ENCODE measurements around the gene SYTL4.
A peak's percentile ranks its signal among the peaks of the same experiment; 100 is the strongest.

DNA sequence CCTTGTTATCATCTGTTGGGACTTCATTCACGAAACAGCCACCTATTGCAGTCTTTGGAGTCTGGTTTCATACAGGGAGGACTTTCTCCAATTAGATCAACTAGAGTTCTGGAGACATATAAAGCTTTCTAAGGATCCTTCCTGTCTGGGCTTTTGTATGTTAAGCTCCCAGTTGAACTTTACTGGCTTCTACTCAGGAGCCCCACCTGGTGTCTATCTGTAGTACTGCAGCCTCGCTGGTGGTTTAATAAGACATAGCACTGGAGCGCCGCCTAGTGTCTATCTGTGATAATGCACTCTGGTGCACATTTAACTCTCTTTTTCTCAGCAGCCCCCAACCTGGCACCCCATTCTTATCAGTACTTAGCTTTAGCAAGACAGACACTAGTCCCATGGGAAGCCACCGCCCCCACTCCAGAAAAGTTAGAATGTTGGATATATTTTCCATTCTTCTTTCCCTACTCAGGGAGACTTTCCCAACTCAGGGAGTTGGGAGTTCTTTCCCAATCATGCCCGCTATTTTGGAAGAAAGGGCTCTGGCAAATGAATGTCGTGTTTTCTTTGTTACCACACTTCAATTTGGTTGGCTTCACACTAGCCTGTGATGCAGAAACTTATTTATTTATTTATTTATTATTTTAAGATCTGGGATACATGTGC is 36.9 kb upstream of the SYTL4 start:
- peak; percentile 91 to 100 (median 98) for TF ChIP-seq CTCF (IDR thresholded peaks at IDR 0.05)
- no peak for TF ChIP-seq POLR2A (IDR thresholded peaks at IDR 0.05)
